ENCODE results near the gene ZNF48.
A peak's percentile ranks its signal among the peaks of the same experiment; 100 is the strongest.

The ZNF48 gene

GRCh38 chr16:30444231-30445148, 49.3 kb downstream of the ZNF48 start:
- DNase-seq: no peak

GRCh38 chr16:30445149-30445407, 49.9 kb downstream of the ZNF48 start:
- no peak for DNase-seq

- DNase-seq: peak; percentile 98
Measured at GRCh38 chr16:30445408-30446202, 50.4 kb downstream of the ZNF48 start, which contains the start of gene SEPHS2. Gene SEPHS2 (minus strand): TSS chr16:30445874. CDS start chr16:30445727, 147 bp downstream.

- no peak for DNase-seq
Measured at GRCh38 chr16:30446203-30446595, 51.0 kb downstream of the ZNF48 start.

GRCh38 chr16:30447512-30448226, 52.4 kb downstream of the ZNF48 start:
- DNase-seq: no peak

GRCh38 chr16:30449116-30449435, 53.9 kb downstream of the ZNF48 start:
- no peak for DNase-seq

All from stimulated activated CD8-positive, alpha-beta memory T cell treated with anti-CD3 and anti-CD28 coated beads, Interleukin-4, amount 100 ng/mL, for 48 hours (primary cell).